ENCODE results near the gene CRYBA1. TPM values are rescaled to one million over a fixed set of nuclear protein-coding genes. Genes with fewer than 3 reads are reported as not detected.

Gene CRYBA1
- total RNA-seq, 1 donor from 2014 or later = not detected

DNA sequence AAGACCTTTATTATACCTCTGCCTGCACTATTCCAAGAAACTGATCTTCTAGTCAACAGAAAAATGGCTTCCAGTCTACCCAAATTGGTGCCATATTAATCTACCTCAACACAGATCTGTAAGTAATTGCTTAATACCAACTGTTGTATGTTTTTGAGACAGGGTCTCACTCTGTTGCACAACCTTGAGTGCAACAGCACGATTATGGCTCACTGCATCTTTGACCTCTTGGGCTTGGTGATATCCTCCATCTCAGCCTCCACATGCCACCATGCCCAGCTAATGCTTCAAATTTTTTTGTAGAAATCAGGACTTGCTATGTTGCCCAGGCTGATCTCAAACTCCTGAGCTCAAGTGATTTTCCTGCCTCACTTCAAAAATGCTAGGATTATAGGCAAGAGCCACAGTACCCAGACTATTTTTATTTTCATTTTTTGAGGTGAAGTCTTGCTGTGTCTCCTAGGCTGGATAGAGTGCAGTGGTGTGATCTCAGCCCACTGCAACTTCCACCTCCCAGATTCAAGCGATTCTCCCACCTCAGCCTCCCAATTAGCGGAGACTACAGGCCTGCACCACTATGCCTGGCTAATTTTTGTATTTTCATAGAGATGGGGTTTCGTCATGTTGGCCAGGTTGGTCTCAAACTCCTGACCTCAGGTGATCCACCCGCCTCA lies 32.9 kb downstream of the CRYBA1 start:
- no peak for DNase-seq (ENCODE audit: low spot score)

- no peak for DNase-seq (ENCODE audit: low spot score)
These were observed 36.8 kb downstream of the CRYBA1 start for GRCh38 chr17:29283496-29283895.

DNA sequence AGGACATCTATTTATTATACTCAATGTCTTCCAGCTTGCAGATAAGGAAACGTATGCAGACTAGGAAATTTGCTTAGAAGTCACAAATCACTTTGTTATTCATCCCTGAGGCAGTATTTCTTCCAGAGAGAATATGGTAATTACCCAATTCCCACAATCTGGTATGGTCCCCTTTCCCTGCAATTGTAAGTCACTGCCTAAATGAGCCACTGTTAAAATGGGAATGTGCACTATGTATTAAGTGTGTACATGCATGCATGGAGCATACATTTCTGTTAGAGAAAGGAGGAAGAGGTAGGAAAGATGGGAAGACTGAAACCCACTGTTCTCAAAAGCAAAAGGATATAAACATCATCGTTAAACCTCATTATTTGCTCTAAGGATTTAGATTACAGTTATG lies 37.3 kb downstream of the CRYBA1 start:
- no peak for DNase-seq (ENCODE audit: low spot score)

DNA sequence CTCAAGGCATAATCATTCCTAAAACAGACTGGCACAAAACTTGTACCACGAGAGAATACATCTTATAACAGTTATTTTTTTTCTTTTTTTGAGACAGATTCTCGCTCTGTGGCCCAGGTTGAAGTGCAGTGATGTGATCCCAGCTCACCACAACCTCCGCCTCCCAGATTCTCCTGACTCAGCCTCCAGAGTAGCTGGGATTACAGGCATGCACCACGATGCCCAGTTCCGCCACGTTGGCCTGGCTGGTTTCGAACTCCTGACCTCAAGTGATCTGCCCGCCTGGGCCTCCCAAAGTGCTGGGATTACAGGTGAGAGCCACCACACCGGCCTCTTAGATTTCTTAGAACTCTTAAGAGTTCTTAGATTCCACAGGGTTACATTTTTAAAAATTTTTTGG lies 43.2 kb downstream of the CRYBA1 start:
- no peak for DNase-seq (ENCODE audit: low spot score)

GRCh38 chr17:29291163-29291752 lies 44.6 kb downstream of the CRYBA1 start:
- peak; percentile 32 for DNase-seq (ENCODE audit: low spot score)

DNA sequence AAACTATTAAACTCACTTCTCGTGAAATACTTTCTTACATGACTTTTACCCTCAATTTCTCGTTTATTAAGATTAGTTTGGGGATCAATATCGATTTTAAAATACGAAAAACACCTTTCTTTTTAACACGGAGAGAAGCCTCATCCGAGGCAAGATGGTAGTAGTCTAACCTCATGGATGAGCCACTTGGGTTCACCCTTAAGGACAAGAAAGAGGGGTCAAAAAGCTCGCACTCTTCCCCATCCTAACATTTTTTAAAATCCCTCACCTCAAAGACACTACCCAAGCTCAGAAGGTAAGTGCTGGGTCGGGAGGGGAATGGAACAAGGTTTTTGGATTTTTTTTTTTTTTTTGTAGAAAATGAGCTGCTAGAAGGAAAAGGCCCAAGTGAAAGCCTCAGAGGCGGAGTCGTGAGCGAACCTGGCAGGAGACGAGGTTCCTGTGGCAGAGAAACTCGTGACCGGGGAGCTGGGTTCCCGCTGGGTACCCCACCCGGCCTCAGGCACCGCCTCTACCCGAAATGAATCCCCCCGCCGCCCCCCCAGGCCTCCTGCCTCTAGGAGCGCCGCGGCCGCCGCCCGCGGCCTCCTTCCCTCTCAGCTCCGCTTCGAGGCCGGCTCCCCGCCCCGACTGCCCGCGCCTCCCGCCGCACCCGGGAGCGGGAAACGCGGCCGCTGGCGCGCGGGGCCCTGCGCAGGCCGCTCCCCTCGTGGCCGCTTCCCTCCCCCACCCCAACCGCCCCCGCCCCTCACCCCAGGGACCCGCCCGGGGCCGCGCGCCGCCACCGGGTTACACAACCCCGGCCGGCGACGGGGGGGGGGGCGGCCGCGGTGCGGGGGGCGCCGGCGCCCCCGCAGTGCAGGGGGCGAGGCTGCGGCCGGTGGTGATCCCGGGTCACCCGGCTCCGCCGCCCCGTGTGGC lies 45.7 kb downstream of the CRYBA1 start:
- peak; percentile 60 for DNase-seq (ENCODE audit: low spot score)

DNA sequence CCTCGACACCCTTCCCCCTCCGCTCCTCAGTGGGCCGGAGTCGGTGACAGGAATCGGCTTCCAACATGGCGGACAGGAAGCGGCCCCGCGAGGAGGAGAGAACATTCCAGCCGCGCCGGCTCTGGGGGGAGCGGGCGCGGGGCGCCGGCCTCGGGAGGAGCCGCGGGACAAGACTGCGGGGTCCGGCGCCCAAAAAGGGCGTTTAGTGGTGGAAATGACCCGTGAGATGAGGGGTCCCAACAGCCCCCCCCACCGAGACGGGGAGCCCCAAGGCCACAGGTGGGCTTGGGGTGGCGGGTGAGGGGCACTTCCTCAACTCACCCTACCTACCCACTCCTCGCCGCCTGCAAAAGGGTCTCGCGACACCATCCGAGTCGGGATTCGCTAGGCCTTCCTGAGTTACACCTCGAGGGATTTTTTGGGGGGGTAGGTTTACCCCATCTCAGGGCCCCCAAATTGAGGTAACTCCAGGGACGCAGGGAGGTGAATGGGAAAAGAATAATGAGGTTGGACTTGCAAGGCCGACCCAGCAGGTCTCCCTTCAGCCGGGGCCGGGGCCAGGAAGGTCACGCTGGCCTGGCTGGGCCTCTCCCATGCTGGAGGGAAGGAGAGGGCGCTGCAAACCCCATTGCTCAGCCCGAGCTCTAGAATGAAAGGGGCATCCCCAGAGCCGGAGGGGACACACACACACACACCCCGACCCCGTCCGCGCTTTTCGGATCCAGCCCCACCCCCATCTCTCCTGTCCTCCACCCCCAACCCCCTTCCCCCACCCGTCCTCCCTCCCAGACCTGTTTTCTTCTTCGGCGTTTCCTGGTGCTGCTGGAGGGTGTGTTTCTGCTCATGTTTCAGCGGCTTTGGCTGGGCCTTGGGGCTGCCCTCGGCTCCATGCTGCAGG lies 46.6 kb downstream of the CRYBA1 start:
- DNase-seq (ENCODE audit: low spot score) = peak; percentile 53

DNA sequence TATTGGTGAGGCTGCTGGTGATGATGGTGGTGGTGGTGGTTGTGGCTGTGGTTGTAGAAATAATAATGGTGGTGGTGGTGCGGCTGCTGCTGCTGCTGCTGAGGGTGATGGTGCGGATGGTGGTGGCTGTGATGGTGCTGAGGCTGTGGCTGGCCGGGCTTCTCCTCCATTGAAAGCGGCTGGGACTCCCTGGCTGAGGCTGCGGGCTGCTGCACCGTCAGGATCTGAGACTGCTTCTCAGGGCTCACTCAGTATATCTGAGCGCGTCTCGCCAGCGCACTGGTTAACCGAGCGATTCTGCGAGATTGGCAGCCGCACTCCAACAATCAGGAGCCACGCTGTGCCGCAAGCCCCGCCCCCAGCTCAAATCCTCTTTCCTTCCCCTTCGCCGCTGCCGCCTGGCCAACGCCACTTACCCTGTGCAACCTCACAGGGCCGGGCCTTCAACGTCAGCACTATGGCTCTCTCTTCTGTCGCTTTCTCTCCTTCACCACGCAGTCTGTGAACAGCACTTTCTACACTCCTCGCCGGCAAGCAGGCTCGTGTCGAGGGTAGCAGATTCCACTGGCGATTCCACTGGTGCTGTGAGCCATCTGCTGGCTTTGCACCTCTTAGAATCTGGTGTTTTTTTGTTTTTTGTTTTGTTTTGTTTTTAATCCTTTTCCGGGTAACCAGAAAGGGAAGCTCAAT lies 47.4 kb downstream of the CRYBA1 start, which contains the start of gene NUFIP2:
Gene NUFIP2 (minus strand): TSS at position 259 of the 690 bp plus-strand sequence. CDS start 89 bp downstream, at position 170.
- DNase-seq (ENCODE audit: low spot score) = peak; percentile 99

- no peak for DNase-seq (ENCODE audit: low spot score)
These were observed 47.9 kb downstream of the CRYBA1 start for GRCh38 chr17:29294580-29294900.

DNA sequence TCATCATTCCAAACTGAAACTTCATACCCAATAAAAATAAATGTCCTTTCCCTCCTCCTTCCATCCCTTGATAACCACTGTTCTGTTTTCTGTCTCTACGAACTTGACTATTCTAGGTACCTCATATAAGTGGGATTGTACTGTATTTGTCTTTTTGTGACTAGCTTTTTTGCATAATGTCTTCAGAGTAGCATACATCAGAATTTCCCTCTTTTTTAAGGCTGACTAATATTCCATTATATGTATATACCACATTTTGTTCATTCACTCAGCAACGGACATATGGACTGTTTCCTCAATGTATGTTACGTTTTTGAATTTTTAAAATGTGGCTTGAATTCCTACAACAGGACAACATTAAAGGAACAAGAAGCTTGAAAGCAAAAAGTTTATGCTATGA lies 48.8 kb downstream of the CRYBA1 start:
- no peak for DNase-seq (ENCODE audit: low spot score)

DNA sequence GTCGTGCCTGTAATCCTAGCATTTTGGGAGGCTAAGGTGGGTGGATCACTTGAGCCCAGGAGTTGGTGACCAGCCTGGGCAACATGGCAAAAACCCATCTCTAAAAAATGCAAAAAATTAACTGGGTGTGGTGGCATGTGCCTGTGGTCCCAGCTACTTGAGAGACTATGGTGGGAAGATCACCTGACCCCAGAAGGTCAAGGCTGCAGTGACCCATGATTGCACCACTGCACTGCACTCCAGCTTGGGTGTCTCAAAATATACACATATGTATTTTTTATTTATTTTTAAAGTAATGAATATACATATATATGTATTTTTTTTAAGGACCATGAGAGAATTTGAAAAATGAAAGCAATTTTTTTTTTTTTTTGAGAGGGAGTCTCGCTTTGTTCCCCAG lies 52.4 kb downstream of the CRYBA1 start:
- no peak for DNase-seq (ENCODE audit: low spot score)

- DNase-seq (ENCODE audit: low spot score) = no peak
These were observed 56.7 kb downstream of the CRYBA1 start for GRCh38 chr17:29303386-29303785.

Other genes with a start within 250 kb of the CRYBA1 start
- gene SEZ6, start 240.8 kb upstream of the CRYBA1 start, total RNA-seq = not detected
- gene PIPOX, start 203.7 kb upstream of the CRYBA1 start, total RNA-seq = 3.5 TPM
- 198 TPM for gene MYO18A, start 66.5 kb upstream of the CRYBA1 start, total RNA-seq
- gene NUFIP2, start 47.3 kb downstream of the CRYBA1 start, total RNA-seq = 39.9 TPM
- 62.5 TPM for gene TAOK1, start 143.5 kb downstream of the CRYBA1 start, total RNA-seq

Data from mucosa of gallbladder (tissue), 1 donor.